HEK293 (cell line): ENCODE measurements around the gene DNAH5.

ENCODE experiments used
- CTCF ChIA-PET: fragments of 350-600 bp; formaldehyde crosslinking; extraction: SDS; loops from one replicate; lab custom pipeline; 2021; ENCODE audit warnings: antibody characterized with exemption; lab: Yijun Ruan, JAX
- POLR2A ChIA-PET: fragments of 300-600 bp; formaldehyde crosslinking; extraction: SDS; loops from one replicate; lab custom pipeline; 2020; ENCODE audit warnings: antibody characterized with exemption, inconsistent platforms; lab: Yijun Ruan, JAX
- H3K27ac ChIP-seq: fragments of 200-500 bp; sonication (Bioruptor generic); 2 replicates; pipeline ENCODE4 v1.5.1; 2014; ENCODE audit warnings: low read depth, low read length, control low read depth, inconsistent platforms; ENCODE audit errors: extremely low read depth
- H3K36me3 ChIP-seq, 2 experiments: fragments of 200-500 bp in 1 of 2; sonication (Bioruptor generic) in 1 of 2; 1 replicate in 1 of 2; 2 replicates in 1 of 2; pipeline ENCODE4 v1.5.1; 2014 to 2017; ENCODE audit warnings: inconsistent platforms in 2 of 2, low read length in 2 of 2; ENCODE audit not compliant: control insufficient read depth in 2 of 2, insufficient read depth in 1 of 2
- H3K4me1 ChIP-seq: fragments of 200-500 bp; sonication (Bioruptor generic); 2 replicates; pipeline ENCODE4 v1.5.1; 2014; ENCODE audit warnings: mild to moderate bottlenecking, low read length, inconsistent platforms; ENCODE audit not compliant: control insufficient read depth, insufficient read depth
- H3K4me3 ChIP-seq: 2 replicates; pipeline ENCODE4 v1.5.1; 2011; ENCODE audit warnings: low read depth, mild to moderate bottlenecking, control low read depth, low read length, moderate library complexity
- H3K9me3 ChIP-seq: fragments of 200-500 bp; sonication (Bioruptor generic); 2 replicates; pipeline ENCODE4 v1.5.1; 2014; ENCODE audit warnings: low read depth, low read length, inconsistent platforms; ENCODE audit not compliant: control insufficient read depth, insufficient read depth
- EGR2 ChIP-seq: fragments of 450-650 bp; formaldehyde crosslinking; IDR thresholded peaks from 2 replicates; pipeline ENCODE4 v1.5.1; 2016; ENCODE audit warnings: low read depth, missing biosample characterization, missing genetic modification characterization
- HIC1 ChIP-seq: fragments of 450-650 bp; formaldehyde crosslinking; IDR thresholded peaks from 2 replicates; pipeline ENCODE4 v1.5.1; 2016; ENCODE audit warnings: missing biosample characterization, missing genetic modification characterization
- SETDB1 ChIP-seq: IDR thresholded peaks from one replicate; pipeline ENCODE4 v1.6.1; 2017; ENCODE audit warnings: mild to moderate bottlenecking, low read length, moderate library complexity, mixed read lengths; ENCODE audit not compliant: insufficient read length
- YY1 ChIP-seq: fragments of 450-650 bp; formaldehyde crosslinking; IDR thresholded peaks from 2 replicates; pipeline ENCODE4 v1.5.1; 2018; ENCODE audit warnings: missing biosample characterization, missing genetic modification characterization
- ZBTB10 ChIP-seq: fragments of 450-650 bp; formaldehyde crosslinking; IDR thresholded peaks from 2 replicates; pipeline ENCODE4 v1.5.1; 2016; ENCODE audit warnings: missing biosample characterization, missing genetic modification characterization
- ZNF114 ChIP-seq: fragments of 450-650 bp; formaldehyde crosslinking; IDR thresholded peaks from 2 replicates; pipeline ENCODE4 v1.5.0; 2017; ENCODE audit warnings: missing biosample characterization, missing genetic modification characterization
- ZNF121 ChIP-seq: fragments of 450-650 bp; formaldehyde crosslinking; IDR thresholded peaks from 2 replicates; pipeline ENCODE4 v1.5.1; 2016; ENCODE audit warnings: missing biosample characterization, missing genetic modification characterization
- ZNF140 ChIP-seq: fragments of 450-650 bp; formaldehyde crosslinking; IDR thresholded peaks from 2 replicates; pipeline ENCODE4 v1.5.1; 2016; ENCODE audit warnings: missing biosample characterization, missing genetic modification characterization
- ZNF223 ChIP-seq: fragments of 450-650 bp; formaldehyde crosslinking; IDR thresholded peaks from 2 replicates; pipeline ENCODE4 v1.5.1; 2016; ENCODE audit warnings: missing biosample characterization, missing genetic modification characterization
- ZNF341 ChIP-seq: fragments of 450-650 bp; formaldehyde crosslinking; IDR thresholded peaks from 2 replicates; pipeline ENCODE4; 2016; ENCODE audit warnings: low read depth, missing biosample characterization, missing genetic modification characterization
- ZNF350 ChIP-seq: fragments of 450-650 bp; formaldehyde crosslinking; IDR thresholded peaks from 2 replicates; pipeline ENCODE4 v1.5.0; 2017; ENCODE audit warnings: missing biosample characterization, mild to moderate bottlenecking, missing genetic modification characterization
- ZNF473 ChIP-seq: fragments of 450-650 bp; formaldehyde crosslinking; IDR thresholded peaks from 2 replicates; pipeline ENCODE4 v1.5.1; 2017; ENCODE audit warnings: missing biosample characterization, missing genetic modification characterization
- ZNF48 ChIP-seq: fragments of 450-650 bp; formaldehyde crosslinking; IDR thresholded peaks from 2 replicates; pipeline ENCODE4 v1.5.1; 2016; ENCODE audit warnings: missing biosample characterization, missing genetic modification characterization
- ZNF530 ChIP-seq: fragments of 450-650 bp; formaldehyde crosslinking; IDR thresholded peaks from 2 replicates; pipeline ENCODE4 v1.5.1; 2016; ENCODE audit warnings: low read depth, missing biosample characterization, missing genetic modification characterization
- ZNF549 ChIP-seq: fragments of 450-650 bp; IDR thresholded peaks from 2 replicates; pipeline ENCODE4 v1.5.1; 2018; ENCODE audit warnings: missing biosample characterization, missing genetic modification characterization, mild to moderate bottlenecking, inconsistent platforms, moderate library complexity
- ZNF580 ChIP-seq: fragments of 450-650 bp; formaldehyde crosslinking; IDR thresholded peaks from 2 replicates; pipeline ENCODE4 v1.5.1; 2016; ENCODE audit warnings: missing biosample characterization, missing genetic modification characterization
- ZNF645 ChIP-seq: fragments of 450-650 bp; formaldehyde crosslinking; IDR thresholded peaks from 2 replicates; pipeline ENCODE4; 2016; ENCODE audit warnings: missing biosample characterization, missing genetic modification characterization
- ZNF692 ChIP-seq: fragments of 450-650 bp; formaldehyde crosslinking; IDR thresholded peaks from 2 replicates; pipeline ENCODE4 v1.5.1; 2016; ENCODE audit warnings: missing biosample characterization, missing genetic modification characterization
- ZNF747 ChIP-seq: fragments of 450-650 bp; formaldehyde crosslinking; IDR thresholded peaks from 2 replicates; pipeline ENCODE4 v1.5.1; 2016; ENCODE audit warnings: missing biosample characterization, missing genetic modification characterization
- ZNF843 ChIP-seq: fragments of 450-650 bp; formaldehyde crosslinking; IDR thresholded peaks from 2 replicates; pipeline ENCODE4 v1.5.1; 2016; ENCODE audit warnings: missing biosample characterization, missing genetic modification characterization
- TF ChIP-seq, protein P1 (sequence below): fragments of 450-650 bp; formaldehyde crosslinking; IDR thresholded peaks from 2 replicates; pipeline ENCODE4 v1.5.1; 2016; ENCODE audit warnings: missing biosample characterization, missing genetic modification characterization
- TF ChIP-seq, protein P2 (sequence below): fragments of 450-650 bp; formaldehyde crosslinking; IDR thresholded peaks from 2 replicates; pipeline ENCODE4 v1.5.1; 2016; ENCODE audit warnings: missing biosample characterization, missing genetic modification characterization
- TF ChIP-seq, protein P3 (sequence below): fragments of 450-650 bp; formaldehyde crosslinking; IDR thresholded peaks from 2 replicates; pipeline ENCODE4 v1.5.1; 2016; ENCODE audit warnings: missing biosample characterization, missing genetic modification characterization

DNAH5 gene

GRCh38 chr5:13780081-13780480 lies 164.4 kb downstream of the DNAH5 start (continued):
- TF ChIP-seq ZNF121 (tag by site-specific recombination), result no peak
- TF ChIP-seq ZNF350 (tag by site-specific recombination), result no peak
- TF ChIP-seq, protein P1, sequence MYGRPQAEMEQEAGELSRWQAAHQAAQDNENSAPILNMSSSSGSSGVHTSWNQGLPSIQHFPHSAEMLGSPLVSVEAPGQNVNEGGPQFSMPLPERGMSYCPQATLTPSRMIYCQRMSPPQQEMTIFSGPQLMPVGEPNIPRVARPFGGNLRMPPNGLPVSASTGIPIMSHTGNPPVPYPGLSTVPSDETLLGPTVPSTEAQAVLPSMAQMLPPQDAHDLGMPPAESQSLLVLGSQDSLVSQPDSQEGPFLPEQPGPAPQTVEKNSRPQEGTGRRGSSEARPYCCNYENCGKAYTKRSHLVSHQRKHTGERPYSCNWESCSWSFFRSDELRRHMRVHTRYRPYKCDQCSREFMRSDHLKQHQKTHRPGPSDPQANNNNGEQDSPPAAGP (tag by site-specific recombination), result no peak
- TF ChIP-seq EGR2 (tag by site-specific recombination), result no peak
- no peak for TF ChIP-seq ZNF549
- no peak for TF ChIP-seq ZNF692 (tag by site-specific recombination)
- TF ChIP-seq ZNF341 (tag by site-specific recombination), result no peak
- TF ChIP-seq ZNF530 (tag by site-specific recombination), result no peak
- TF ChIP-seq ZNF473 (tag by site-specific recombination), result no peak

DNA sequence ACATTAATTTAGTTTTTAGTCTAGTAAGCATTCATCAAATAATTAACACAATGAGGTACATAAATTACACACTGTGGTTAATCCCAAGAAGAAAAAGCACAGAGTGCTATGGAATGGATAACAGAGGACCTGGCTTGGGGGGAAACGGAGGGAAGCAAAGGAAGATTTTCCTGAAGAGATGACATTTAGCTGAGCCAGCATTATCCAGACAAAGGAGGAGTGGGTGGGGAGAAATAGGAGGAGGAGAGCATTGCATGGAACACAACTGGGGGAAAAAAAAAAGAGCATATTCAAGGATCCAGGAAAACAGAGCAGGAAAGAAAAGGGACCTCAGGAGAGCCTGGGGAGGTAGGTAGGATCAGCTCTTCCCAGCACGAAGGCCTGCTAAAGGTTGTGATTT lies 170.8 kb downstream of the DNAH5 start:
- POLR2A ChIA-PET, result no interaction called here
- Histone ChIP-seq H3K36me3 (no peaks in the 10 kb centered on the region), H3K9me3 (no peaks in the 10 kb centered on the region), H3K4me3 (no peak overlapping the region), H3K4me1 (no peaks in the 10 kb centered on the region), H3K27ac (no peak overlapping the region)
- TF ChIP-seq EGR2 (tag by site-specific recombination) (no peak), HIC1 (tag by site-specific recombination) (no peak), SETDB1 (no peak), ZNF843 (no peak), ZNF114 (tag by site-specific recombination) (no peak), YY1 (tag by site-specific recombination) (no peak), ZNF140 (tag by site-specific recombination) (no peak), ZNF580 (no peak), ZNF645 (tag by site-specific recombination) (no peak), ZNF223 (tag by site-specific recombination) (no peak), ZNF48 (tag by site-specific recombination) (no peak), ZBTB10 (tag by site-specific recombination) (no peak), ZNF747 (tag by site-specific recombination) (no peak)
- TF ChIP-seq, protein P2, sequence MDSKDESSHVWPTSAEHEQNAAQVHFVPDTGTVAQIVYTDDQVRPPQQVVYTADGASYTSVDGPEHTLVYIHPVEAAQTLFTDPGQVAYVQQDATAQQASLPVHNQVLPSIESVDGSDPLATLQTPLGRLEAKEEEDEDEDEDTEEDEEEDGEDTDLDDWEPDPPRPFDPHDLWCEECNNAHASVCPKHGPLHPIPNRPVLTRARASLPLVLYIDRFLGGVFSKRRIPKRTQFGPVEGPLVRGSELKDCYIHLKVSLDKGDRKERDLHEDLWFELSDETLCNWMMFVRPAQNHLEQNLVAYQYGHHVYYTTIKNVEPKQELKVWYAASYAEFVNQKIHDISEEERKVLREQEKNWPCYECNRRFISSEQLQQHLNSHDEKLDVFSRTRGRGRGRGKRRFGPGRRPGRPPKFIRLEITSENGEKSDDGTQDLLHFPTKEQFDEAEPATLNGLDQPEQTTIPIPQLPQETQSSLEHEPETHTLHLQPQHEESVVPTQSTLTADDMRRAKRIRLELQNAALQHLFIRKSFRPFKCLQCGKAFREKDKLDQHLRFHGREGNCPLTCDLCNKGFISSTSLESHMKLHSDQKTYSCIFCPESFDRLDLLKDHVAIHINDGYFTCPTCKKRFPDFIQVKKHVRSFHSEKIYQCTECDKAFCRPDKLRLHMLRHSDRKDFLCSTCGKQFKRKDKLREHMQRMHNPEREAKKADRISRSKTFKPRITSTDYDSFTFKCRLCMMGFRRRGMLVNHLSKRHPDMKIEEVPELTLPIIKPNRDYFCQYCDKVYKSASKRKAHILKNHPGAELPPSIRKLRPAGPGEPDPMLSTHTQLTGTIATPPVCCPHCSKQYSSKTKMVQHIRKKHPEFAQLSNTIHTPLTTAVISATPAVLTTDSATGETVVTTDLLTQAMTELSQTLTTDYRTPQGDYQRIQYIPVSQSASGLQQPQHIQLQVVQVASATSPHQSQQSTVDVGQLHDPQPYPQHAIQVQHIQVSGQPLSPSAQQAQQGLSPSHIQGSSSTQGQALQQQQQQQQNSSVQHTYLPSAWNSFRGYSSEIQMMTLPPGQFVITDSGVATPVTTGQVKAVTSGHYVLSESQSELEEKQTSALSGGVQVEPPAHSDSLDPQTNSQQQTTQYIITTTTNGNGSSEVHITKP (tag by site-specific recombination), result no peak
- TF ChIP-seq, protein P3, sequence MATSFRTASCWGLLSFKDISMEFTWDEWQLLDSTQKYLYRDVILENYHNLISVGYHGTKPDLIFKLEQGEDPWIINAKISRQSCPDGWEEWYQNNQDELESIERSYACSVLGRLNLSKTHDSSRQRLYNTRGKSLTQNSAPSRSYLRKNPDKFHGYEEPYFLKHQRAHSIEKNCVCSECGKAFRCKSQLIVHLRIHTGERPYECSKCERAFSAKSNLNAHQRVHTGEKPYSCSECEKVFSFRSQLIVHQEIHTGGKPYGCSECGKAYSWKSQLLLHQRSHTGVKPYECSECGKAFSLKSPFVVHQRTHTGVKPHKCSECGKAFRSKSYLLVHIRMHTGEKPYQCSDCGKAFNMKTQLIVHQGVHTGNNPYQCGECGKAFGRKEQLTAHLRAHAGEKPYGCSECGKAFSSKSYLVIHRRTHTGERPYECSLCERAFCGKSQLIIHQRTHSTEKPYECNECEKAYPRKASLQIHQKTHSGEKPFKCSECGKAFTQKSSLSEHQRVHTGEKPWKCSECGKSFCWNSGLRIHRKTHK (tag by site-specific recombination), result no peak
- TF ChIP-seq, all 188 proteins: peak for 0
- CTCF ChIA-PET, result no interaction called here
